ENCODE data around the gene GLE1.

Gene GLE1

GRCh38 chr9:128529191-128529590 is 24.7 kb downstream of the GLE1 start:
- H3K4me2 ChIP-seq (ENCODE audit: low read length) = no peak overlapping the region
- H3F3A ChIP-seq (ENCODE audit: insufficient read depth, low read length) = no peaks in the 10 kb centered on the region
- no peak overlapping the region for H3K4me3 ChIP-seq (ENCODE audit: low read depth, low read length, poor library complexity, severe bottlenecking)
- no peaks in the 10 kb centered on the region for H3K79me2 ChIP-seq (ENCODE audit: insufficient read depth, low read length)
- TF ChIP-seq CTCF (IDR thresholded peaks at IDR 0.05; ENCODE audit: low read length) (no peak), EZH2 (IDR thresholded peaks at IDR 0.05; ENCODE audit: borderline replicate concordance, low read length) (no peak)
- H3K27ac ChIP-seq (ENCODE audit: low read depth, low read length, poor library complexity, severe bottlenecking) = no peak overlapping the region
- no peak overlapping the region for H2AFZ ChIP-seq (ENCODE audit: low read length)
- no peak overlapping the region for H3K9ac ChIP-seq (ENCODE audit: low read length)
- peaks cover 77% of the 10 kb centered on the region for H3K36me3 ChIP-seq (ENCODE audit: insufficient read depth, low read length)
- no peaks in the 10 kb centered on the region for H3K9me3 ChIP-seq (ENCODE audit: low read length)
- no peaks in the 10 kb centered on the region for H3K27me3 ChIP-seq (ENCODE audit: insufficient read depth, low read length)
- H3K9me2 ChIP-seq (ENCODE audit: low read depth, low read length) = no peaks in the 10 kb centered on the region
- H3K4me1 ChIP-seq (ENCODE audit: insufficient read depth, low read length, severe bottlenecking) = no peaks in the 10 kb centered on the region
- no peaks in the 10 kb centered on the region for H4K20me1 ChIP-seq (ENCODE audit: insufficient read depth, low read length)

DNA sequence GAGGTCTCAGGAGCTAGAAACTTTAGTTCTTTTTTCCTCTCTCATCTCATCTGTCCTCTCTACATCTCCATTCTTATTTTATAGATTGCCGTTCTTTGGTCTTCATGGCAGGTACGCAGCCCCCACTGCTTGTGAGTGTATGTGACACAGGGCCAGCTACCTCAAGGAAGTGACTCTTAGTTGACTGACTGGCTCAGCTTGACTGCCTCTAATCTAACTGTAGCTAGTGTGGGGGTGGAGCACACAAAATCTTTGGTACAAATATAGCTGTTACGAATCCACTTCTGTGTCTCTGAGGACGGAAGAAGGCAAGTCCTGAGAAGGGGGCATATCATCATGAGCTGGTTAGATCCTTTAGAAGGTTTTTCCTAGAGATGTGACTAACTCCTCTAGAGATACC is 28.1 kb downstream of the GLE1 start:
- H3K36me3 ChIP-seq (ENCODE audit: insufficient read depth, low read length) = peaks cover 68% of the 10 kb centered on the region
- no peak overlapping the region for H3K27ac ChIP-seq (ENCODE audit: low read depth, low read length, poor library complexity, severe bottlenecking)
- H3K4me3 ChIP-seq (ENCODE audit: low read depth, low read length, poor library complexity, severe bottlenecking) = no peak overlapping the region
- no peaks in the 10 kb centered on the region for H3K9me2 ChIP-seq (ENCODE audit: low read depth, low read length)
- H3K9ac ChIP-seq (ENCODE audit: low read length) = no peak overlapping the region
- H3K27me3 ChIP-seq (ENCODE audit: insufficient read depth, low read length) = no peaks in the 10 kb centered on the region
- no peaks in the 10 kb centered on the region for H3F3A ChIP-seq (ENCODE audit: insufficient read depth, low read length)
- no peaks in the 10 kb centered on the region for H3K79me2 ChIP-seq (ENCODE audit: insufficient read depth, low read length)
- H3K4me2 ChIP-seq (ENCODE audit: low read length) = no peak overlapping the region
- no peak overlapping the region for H2AFZ ChIP-seq (ENCODE audit: low read length)
- H4K20me1 ChIP-seq (ENCODE audit: insufficient read depth, low read length) = no peaks in the 10 kb centered on the region
- H3K4me1 ChIP-seq (ENCODE audit: insufficient read depth, low read length, severe bottlenecking) = no peaks in the 10 kb centered on the region
- H3K9me3 ChIP-seq (ENCODE audit: low read length) = no peaks in the 10 kb centered on the region
- TF ChIP-seq EZH2 (IDR thresholded peaks at IDR 0.05; ENCODE audit: borderline replicate concordance, low read length) = no peak
- no peak for TF ChIP-seq CTCF (IDR thresholded peaks at IDR 0.05; ENCODE audit: low read length)

GRCh38 chr9:128540634-128541360 is 36.3 kb downstream of the GLE1 start:
- Histone ChIP-seq H3K9me2 (ENCODE audit: low read depth, low read length) (no peaks in the 10 kb centered on the region), H3K4me2 (ENCODE audit: low read length) (no peak overlapping the region), H3K27me3 (ENCODE audit: insufficient read depth, low read length) (no peaks in the 10 kb centered on the region), H4K20me1 (ENCODE audit: insufficient read depth, low read length) (no peaks in the 10 kb centered on the region), H3K36me3 (ENCODE audit: insufficient read depth, low read length) (peaks cover 62% of the 10 kb centered on the region), H3K4me3 (ENCODE audit: low read depth, low read length, poor library complexity, severe bottlenecking) (no peak overlapping the region), H3K79me2 (ENCODE audit: insufficient read depth, low read length) (no peaks in the 10 kb centered on the region), H3K9ac (ENCODE audit: low read length) (no peak overlapping the region), H3K9me3 (ENCODE audit: low read length) (no peaks in the 10 kb centered on the region), H3K27ac (ENCODE audit: low read depth, low read length, poor library complexity, severe bottlenecking) (no peak overlapping the region), H3K4me1 (ENCODE audit: insufficient read depth, low read length, severe bottlenecking) (no peaks in the 10 kb centered on the region), H2AFZ (ENCODE audit: low read length) (no peak overlapping the region), H3F3A (ENCODE audit: insufficient read depth, low read length) (no peaks in the 10 kb centered on the region)
- TF ChIP-seq CTCF (IDR thresholded peaks at IDR 0.05; ENCODE audit: low read length) (no peak), EZH2 (IDR thresholded peaks at IDR 0.05; ENCODE audit: borderline replicate concordance, low read length) (no peak)

Measured in OCI-LY1 (cell line).